ENCODE data around the gene DND1.

- TF ChIP-seq CTCF (IDR thresholded peaks at IDR 0.05; ENCODE audit: low read depth, low read length) (no peak), EZH2phosphoT487 (IDR thresholded peaks at IDR 0.05; ENCODE audit: low read depth) (no peak)
These were observed 17.9 kb upstream of the DND1 start, which contains the start of the genes HARS1 and HARS2 for GRCh38 chr5:140690941-140691924.
